Measurements from ENCODE around the gene MC1R.
"Not testable (repeated sequence)": the region's sequence is repeated elsewhere in the genome, so short reads cannot be mapped to it uniquely, and the experiment has no call there.

MC1R gene

DNA sequence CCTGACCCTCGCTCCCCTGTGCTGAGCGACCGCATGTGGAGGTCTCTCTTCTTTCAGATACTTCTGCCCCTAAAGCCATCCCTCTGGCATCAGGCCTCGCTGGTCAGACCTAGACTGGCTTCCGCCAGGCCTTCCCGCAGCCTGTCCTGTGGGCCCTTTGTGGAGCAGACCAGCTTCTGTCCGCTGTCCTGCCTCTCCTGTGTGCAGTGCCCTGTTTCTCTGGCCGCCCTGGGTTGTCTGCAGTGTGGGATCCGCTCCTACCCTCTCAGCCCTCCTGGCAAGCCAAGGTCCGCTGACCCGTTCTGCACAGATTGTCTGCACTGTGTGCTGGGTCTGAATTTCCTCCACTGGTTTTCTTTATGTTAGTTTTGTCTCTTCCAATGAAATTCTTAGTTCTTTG, 21.5 kb upstream of the MC1R start:
- no peak for FAIRE-seq

DNA sequence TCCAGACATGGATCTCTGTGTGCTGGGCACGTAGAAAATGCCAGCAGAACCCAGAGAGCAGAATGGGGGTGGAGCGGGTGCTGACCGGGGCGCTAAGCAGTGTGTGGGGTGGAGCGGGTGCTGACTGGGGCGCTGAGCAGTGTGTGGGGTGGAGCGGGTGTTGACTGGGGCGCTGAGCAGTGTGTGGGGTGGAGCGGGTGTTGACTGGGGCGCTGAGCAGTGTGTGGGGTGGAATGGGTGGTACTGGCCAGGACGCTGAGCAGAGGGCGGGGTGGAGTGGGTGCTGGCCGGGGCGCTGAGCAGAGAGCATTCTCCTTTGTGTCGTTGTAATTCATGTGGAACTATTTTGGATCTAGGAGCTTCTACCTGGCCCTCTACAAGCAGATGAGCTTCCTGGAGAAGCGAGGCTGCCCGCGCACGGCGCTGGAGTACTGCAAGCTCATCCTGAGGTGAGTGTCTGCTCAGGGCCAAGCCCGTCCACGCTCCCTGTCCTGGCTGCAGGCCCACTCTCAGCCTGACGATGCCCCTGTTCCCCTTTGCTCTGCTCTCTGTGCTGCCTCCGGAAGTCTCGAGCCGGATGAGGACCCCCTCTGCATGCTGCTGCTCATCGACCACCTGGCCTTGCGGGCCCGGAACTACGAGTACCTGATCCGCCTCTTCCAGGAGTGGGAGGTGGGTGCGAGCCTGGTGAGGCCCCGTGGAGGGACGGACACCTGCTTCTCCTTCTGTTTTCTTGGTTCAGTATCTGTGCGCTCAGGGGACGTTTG, 20.3 kb upstream of the MC1R start:
- FAIRE-seq, result no peak

DNA sequence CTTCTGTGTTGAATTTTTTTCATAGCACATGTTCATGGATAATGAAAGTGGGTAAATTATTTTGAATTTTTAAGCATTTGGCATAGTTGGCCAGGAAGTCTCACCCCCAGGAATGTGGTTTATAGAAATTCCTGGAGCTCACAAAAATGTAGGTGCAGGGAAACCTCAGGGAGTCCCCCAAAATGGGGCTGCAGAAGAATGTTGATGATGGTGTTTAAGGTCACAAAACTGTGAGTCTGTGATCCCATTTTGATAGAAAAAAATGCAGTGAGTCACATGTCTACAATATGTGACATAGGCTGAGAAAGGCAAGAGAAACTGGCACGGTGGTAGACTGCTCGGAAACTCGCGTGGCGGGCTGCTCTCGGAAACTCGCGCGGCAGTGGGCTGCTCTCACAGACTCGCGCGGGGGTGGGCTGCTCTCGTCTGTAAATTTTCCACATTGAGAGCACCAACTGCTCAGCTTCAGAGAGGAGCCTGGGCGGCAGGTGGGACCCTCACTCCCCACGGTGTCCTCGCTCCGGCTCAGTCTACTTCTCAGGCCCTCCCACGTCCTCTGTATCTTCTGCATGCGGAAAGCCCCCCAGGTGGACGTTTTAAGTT, 18.7 kb upstream of the MC1R start:
- no peak for FAIRE-seq

DNA sequence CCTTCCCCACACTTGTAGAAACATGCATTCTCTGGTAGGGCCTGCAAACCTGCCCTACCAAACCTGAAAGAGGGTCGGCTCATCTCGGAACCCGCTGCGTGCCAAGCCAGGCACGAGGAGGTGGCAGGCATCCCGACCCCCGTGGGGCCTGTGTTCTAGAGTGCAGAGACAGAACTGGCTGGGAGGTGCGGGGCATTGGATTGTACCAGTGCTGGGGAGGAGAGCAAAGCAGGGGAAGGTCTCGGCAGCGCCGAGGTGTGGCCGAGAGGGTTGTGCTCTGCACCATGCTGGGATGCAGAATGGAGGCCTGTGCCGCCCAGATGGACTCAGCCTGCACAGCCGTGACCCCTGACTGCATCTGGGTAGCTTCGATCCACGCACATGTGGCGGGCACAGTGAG, 17.8 kb upstream of the MC1R start:
- FAIRE-seq, result no peak

DNA sequence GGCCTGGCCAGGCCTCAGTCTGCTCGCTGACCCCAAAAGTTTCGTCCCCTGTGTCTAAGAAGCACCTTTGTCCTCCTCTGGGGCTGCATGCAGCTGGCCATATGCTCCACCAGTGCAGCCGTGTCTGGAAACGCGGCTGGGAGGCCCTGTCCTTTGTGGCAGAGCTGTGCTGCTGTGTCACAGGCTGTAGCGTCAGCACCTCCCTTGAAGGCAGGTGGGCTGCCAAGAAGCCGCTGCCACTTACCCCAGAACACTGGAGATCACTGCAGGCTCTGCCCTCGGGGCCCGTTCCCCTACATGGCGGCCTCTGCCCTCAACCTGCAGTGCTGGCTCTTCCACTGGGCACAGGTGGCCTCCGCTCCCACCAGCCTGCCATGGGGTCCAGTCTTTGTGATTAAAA, 15.7 kb upstream of the MC1R start:
- FAIRE-seq, result no peak

DNA sequence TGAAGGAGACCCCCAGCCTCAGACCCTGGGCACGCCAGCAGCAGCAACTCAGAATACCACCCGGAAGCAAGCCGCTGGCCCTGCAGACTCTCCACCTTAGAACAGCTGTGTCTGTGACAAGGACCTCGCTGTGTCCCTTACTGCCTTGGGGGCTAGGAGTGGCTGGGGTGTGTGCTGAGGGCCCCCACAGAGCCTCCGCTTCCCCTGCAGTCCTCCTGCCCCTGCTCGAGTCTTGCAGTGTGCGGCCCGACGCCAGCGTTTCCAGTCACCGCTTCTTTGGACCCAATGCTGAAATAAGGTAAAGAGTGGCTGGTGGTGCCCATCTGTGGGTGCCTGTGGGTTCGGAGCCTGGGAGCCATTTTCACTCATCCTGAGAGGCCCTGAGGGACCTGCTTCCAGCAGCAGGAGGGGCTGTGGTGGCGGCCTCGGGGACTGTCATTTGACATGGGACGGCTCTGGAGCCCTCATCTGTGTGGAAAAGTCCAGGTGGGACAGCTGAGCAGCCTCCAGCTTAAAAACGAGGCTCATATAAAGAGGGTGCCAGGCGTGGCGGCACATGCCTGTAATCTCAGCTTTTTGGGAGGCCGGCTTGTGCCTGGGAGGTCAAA, 14.7 kb upstream of the MC1R start:
- no peak for FAIRE-seq

DNA sequence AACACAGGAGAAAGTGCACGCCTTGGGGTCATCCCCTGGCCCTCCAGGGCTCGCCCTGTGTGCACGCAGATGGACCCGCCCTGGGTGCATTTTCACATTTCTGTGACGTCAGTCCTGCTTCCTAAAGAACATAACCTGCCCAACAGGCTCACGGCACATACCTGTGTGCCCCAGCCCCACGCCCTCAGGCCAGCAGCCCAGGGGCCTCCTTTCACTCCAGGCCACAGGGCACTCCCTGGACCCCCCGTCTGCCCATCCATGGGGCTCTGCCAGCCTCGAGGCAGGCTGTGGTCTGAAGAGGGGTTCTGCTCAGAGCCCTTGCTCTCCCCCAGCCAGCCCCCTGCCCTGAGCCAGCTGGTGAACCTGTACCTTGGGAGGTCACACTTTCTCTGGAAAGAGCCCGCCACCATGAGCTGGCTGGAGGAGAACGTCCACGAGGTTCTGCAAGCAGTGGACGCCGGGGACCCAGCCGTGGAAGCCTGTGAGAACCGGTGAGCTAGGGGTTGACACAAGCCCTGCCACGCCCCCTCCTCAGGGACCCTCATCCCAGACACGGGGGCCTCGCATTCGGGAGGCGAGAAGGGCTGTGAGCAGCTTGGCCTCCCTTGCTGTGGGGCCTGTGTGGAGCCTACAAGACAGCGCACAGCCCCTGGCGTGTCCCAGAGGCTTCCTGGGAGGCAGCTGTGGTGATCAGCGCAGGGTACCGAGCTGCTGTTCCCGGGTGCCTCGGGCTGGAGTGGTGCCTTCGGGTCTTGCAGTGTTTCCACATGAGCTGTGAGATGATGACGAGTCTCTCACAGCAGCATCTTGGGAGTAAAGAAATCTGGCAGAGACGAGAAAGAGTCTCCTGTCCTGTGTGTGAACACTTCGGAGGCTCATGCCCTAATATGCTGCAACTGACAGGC, 13.8 kb upstream of the MC1R start:
- FAIRE-seq, result no peak

DNA sequence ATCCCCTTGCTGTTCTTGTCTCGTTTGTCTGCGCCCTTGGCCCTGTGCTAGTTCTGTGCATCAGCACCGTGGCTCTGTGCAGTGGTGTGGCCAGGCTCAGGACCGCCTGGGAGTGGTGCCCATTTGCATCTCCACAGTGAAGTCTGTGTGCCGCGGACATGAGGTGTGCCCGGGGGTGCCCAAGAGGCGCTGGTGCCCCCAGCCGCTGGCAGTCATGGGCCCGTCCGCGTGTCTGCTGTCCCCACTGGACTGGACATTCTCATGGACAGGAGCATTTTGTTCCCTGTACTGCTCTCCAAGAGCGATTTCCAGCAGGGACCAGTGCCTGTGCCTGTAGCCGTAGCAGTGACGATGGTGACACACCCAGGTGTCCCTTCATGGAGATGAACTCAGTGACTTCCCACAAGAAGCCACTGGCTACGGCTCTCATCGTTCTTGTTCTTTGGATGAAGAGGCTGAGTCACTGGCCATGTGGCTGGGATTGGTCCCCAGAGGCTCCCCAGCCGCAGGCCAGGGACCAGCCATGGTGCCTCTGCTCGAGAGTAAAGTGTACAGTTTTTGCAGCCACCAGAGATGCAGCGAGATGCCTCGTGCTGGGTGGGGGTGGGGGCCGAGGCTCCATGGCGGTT, 13.0 kb upstream of the MC1R start:
- FAIRE-seq, result no peak

DNA sequence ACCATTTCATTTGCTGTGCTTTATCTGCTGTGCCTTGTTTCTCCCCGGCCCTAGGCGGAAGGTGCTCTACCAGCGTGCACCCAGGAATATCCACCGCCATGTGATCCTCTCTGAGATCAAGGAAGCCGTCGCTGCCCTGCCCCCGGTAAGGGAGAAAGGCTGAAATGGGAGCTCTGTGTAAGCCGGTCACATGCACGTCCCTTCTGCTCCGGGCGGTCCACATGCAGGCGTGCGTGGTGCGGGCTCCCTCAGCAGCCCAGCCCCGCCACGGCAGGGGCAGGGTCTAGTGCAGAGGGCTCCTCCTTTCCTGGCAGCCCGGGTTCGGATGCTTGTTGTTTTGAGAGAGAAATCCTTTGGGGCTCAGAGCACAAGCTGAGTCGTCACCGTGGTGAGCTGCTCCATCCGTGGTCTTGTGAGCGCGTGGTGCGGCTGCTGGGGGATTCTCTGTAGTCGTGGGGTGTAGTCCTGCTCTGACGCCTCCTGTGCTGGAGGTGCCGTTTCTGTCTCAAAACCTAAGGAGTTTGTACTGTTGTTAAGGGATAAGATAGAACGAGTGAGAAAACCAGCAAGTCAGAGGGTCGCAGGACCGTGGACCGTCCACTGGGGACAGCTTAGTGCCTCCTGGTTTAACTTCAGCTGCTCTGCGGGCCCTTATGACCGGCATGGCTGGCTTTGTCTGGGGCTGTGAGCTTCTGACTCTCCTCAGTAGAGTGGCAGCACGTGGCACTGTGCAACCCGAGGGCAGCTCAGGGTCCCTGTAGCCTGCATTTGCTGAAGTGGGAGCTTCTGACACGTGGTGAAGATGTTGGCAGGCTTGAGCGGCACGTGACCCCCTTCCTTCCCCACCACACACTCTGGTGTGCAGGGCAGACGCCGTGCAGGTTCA, 12.3 kb upstream of the MC1R start:
- no peak for FAIRE-seq

DNA sequence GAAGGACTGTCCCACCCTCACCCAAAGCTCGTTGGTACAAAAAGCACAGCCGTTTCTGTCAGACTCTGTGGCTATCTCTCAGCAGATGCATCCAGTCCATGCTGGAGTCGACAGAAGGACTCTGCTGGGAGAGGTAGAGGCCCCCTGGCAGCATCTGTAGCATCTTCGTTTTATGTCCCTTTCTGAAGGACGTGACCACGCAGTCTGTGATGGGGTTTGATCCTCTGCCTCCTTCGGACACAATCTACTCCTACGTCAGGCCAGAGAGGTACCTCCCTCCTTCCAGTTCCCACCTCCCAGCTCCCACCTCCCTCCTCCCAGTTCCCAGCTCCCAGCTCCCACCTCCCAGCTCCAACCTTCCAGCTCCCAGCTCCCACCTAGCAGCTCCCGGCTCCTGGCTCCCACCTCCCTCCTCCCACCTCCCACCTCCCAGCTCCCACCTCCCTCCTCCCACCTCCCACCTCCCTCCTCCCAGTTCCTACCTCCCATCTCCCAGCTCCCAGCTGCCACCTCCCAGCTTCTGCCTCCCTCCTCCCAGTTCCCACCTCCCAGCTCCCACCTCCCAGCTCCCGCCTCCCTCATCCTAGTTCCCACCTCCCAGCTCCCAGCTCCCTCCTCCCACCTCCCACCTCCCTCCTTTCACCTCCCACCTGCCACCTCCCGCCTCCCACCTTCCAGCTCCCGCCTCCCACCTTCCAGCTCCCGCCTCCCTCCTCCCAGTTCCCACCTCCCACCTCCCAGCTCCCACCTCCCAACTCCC, 11.4 kb upstream of the MC1R start:
- no peak for FAIRE-seq

DNA sequence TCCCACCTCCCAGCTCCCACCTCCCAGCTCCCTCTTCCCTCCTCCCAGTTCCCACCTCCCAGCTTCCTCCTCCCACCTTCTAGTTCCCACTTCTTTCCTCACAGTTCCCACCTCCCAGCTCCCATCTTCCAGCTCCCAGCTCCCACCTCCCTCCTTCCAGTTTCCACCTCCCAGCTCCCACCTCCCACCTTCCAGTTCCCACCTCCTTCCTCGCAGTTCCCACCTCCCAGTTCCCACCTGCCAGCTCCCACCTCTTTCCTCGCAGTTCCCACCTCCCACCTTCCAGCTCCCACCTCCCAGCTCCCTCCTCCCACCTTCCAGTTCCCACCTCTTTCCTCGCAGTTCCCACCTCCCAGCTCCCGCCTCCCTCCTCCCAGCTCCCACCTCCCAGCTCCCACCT, 10.4 kb upstream of the MC1R start:
- FAIRE-seq, result no peak

DNA sequence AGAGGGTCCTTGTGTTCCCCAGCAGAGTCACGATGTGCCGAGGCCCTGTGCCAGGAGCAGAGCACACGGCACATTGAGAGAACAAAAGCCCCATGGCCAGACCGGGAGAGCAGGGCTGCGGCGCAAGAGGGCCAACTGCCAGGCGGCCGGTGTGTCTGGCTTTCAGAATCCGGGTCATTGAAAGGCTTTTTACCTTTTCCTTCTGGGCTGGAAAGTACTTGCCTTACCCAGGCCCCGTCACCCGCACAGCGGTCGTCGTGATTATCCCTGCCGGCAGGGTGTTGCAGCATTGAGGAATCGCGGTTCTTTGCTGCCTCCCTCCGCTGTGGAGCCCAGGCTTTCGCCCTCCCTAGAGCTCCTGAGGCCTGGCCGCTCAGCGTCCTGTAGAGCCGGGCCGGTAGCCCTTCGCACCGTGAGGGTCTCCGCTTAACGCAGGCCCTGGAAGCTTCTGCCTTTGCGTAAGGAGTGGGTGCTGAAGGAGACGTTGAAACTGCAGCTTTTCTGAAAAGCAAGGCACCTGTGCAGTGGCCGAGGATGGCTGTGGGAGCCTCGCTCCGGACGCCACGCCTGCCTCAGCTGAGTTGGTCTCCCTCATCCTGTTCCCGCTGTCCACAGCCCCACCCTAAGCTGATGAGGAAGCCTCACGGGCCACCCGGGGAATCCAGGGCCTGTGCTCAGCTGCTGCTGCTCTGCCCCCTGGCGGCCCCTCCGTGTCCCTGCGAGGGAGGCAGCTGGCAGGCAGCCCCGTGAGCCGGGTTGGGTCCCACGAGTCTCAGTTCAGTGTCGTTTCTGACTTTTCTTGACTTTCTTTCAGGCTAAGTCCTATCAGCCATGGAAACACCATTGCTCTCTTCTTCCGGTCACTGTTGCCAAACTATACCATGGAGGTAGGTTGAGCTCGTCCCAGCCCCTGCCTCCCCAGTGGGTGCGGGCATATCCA, 8.6 kb upstream of the MC1R start:
- no peak for FAIRE-seq

DNA sequence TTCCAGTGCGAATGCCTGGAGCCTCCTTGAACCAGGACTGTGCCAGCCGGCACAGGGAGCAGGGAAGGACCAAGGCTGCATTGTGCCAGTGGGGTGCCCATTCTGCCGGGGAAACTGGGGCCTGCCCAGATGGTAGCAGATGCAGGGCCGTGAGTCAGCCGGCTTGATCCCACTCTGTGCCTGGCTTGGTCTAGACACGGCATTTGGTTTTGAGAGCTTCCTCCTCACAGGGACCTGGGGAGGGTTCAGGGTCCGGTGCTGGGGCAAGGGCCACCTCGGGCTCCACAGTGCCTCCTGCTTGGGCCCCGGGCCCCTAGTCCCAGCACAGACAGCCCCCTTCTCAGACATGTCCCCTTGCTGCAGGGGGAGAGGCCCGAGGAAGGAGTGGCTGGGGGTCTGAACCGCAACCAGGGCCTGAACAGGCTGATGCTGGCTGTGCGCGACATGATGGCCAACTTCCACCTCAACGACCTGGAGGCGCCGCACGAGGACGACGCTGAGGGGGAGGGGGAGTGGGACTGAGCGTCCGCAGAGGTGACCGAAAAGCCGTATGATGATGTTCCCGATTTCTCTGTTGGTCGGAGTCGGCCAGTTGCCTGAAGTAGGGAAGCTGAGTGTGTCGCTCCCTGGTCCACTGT, 7.8 kb upstream of the MC1R start:
- no peak for FAIRE-seq

DNA sequence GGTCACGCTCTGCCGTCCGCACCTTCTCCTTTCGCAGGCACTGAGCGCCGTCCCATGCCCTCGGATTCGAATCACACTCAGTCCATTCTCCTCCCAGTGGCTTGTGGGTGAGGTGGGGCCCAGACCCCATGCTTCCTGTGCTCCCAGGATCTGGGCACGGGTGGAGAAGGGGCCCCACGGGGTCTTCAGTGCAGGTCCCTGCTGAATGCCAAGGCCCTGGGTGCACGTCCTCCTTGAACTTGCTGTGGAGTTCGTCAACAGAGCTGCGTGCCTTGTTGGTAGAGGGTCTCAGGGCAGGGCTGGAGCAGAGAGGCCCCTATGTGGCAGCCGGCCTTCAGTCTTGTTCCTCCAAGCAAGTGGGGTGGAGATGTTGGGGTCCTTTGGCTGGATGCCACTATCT, 7.3 kb upstream of the MC1R start:
- no peak for FAIRE-seq

DNA sequence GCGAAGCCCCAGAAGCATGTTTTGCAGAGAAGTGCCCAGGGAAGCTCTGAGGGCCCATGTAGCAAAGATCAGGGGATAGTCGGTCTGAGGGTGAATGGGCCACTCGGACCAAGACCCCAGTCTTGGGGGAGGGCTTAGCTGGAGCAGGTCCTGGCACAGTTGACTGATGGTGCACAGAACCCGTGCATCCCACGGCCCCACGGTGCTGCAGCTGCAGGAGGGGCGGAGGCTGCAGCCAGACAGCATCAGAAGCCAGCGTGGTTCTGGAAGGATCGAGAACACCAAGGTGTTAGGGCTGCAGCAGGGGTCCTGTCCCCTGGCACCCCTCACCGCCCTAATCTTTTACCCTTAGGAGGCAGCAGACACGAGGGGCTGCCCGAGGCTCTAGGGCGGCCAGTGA, 6.5 kb upstream of the MC1R start:
- no peak for FAIRE-seq

DNA sequence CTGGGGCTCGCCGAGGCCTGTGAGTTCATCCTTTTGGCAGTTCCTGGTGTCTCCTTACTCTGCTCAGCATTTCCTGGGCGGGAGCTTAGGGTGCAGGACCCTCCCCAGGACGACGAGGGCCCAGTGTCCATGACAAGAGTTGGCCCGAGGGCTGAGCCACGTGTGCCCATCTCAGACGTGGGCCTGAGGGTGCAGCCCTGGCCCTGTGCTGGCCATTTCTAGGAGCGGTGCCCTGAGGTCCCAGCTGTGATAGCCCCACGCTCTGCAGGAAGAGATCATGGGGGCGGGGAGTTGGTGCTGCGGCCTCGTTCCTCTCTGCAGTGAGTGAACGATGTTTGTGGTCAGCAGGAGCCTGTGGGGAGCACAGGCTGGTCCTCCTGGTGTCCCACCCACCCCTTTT, 6.0 kb upstream of the MC1R start:
- FAIRE-seq, result no peak

DNA sequence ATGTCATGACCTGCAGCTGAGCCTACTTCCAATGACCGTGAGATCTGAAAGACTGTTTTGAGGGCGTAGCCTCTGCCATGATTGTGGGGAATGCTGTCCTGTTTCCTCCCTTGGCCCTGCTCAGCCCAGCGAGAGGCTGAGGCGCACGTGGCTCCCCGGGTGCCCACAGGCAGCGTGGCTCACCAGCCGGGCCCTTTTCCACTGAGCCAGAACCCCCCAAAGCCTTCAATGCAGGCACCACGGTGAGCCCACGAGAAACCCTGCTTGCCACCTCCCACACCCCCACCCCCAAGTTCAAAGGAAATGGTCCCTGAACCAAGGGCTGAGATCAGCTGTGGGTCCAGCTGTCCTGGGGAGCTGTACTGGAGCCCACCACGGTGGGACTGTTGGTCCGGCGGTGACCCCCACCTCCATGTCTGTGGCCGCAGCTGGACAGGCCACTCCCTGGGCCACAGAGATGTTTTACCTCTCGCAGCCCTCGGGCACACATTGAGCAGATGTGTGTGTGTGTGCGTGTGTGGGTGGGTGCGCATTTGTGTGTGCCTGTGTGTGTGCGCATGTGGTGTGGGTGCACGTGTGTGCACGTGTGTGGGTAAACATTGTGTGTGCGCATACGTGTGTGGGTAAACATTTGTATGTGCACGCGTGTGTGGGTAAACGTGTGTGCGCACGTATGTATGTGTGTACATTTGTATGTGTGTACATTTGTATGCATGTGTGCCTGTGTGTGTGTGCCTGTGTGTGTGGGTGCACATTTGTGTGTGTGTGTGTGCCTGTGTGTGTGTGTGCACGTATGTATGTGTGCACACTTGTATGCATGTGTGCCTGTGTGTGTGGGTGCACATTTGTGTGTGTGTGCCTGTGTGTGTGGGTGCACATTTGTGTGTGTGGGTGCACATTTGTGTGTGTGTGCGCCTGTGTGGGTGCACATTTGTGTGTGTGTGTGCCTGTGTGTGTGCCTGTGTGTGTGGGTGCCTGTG, 5.0 kb upstream of the MC1R start:
- no peak for FAIRE-seq

DNA sequence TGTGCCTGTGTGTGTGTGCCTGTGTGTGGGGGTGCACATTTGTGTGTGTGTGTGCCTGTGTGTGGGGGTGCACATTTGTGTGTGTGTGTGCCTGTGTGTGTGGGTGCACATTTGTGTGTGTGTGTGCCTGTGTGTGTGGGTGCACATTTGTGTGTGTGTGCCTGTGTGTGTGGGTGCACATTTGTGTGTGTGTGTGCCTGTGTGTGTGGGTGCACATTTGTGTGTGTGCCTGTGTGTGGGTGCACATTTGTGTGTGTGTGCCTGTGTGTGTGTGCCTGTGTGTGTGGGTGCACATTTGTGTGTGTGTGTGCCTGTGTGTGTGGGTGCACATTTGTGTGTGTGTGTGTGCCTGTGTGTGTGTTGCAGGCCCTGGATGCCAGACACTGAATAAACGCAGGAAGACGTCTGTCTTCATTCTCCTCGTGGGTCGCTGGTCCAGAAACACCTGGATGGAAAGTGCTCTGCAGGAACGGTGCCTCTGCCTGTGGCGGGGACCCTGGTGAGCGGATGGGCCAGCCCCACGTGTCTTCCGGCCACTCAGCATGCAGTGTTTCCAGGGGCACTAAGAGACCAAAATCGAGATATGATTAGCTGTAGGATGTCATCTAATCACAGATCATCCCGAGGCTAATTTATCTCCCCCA, 3.9 kb upstream of the MC1R start:
- FAIRE-seq, result not testable (repeated sequence)

Measured in A204.1 (cell line).